OCI-LY1 (cell line): ENCODE measurements around the gene CCL11.

Source experiments
- H2AFZ ChIP-seq: fragments of 200-600 bp; sonication (generic), shearing (Covaris generic); 2 replicates; pipeline ENCODE4 v1.6.0; 2014; ENCODE audit warnings: antibody characterized with exemption, mild to moderate bottlenecking, low read length
- H3F3A ChIP-seq: fragments of 200-600 bp; sonication (generic), shearing (Covaris generic); 2 replicates; pipeline ENCODE4 v1.6.0; 2014; ENCODE audit warnings: mild to moderate bottlenecking, antibody characterized with exemption, low read length, moderate library complexity; ENCODE audit not compliant: insufficient read depth
- H3K27ac ChIP-seq: fragments of 200-600 bp; sonication (generic); 2 replicates; pipeline ENCODE4 v1.5.1; 2014; ENCODE audit warnings: low read length, mixed run types, mild to moderate bottlenecking, low read depth; ENCODE audit not compliant: poor library complexity, severe bottlenecking
- H3K27me3 ChIP-seq: fragments of 200-600 bp; sonication (generic); 2 replicates; pipeline ENCODE4 v1.6.0; 2014; ENCODE audit warnings: antibody characterized with exemption, mild to moderate bottlenecking, low read length, moderate library complexity; ENCODE audit not compliant: insufficient read depth
- H3K36me3 ChIP-seq: fragments of 200-600 bp; sonication (generic); 2 replicates; pipeline ENCODE4 v1.6.1; 2014; ENCODE audit warnings: mild to moderate bottlenecking, antibody characterized with exemption, low read length, moderate library complexity, mixed read lengths; ENCODE audit not compliant: insufficient read depth
- H3K4me1 ChIP-seq: fragments of 200-600 bp; sonication (generic); 2 replicates; pipeline ENCODE4 v1.5.1; 2014; ENCODE audit warnings: mild to moderate bottlenecking, low read length, moderate library complexity; ENCODE audit not compliant: insufficient read depth, severe bottlenecking
- H3K4me2 ChIP-seq: fragments of 200-600 bp; sonication (generic), shearing (Covaris generic); 2 replicates; pipeline ENCODE4 v1.6.1; 2014; ENCODE audit warnings: low read length
- H3K4me3 ChIP-seq: fragments of 200-600 bp; sonication (generic); 2 replicates; pipeline ENCODE4 v1.5.1; 2014; ENCODE audit warnings: low read length, low read depth, mild to moderate bottlenecking, mixed read lengths; ENCODE audit not compliant: poor library complexity, severe bottlenecking
- H3K79me2 ChIP-seq: fragments of 200-600 bp; shearing (Covaris generic); 2 replicates; pipeline ENCODE4 v1.6.1; 2016; ENCODE audit warnings: mixed run types, low read length, mixed read lengths; ENCODE audit not compliant: insufficient read depth
- H3K9ac ChIP-seq: fragments of 200-600 bp; sonication (generic), shearing (Covaris generic); 2 replicates; pipeline ENCODE4 v1.6.1; 2014; ENCODE audit warnings: mild to moderate bottlenecking, low read length, mixed read lengths
- H3K9me2 ChIP-seq: fragments of 200-600 bp; sonication (generic), shearing (Covaris generic); 2 replicates; pipeline ENCODE4 v1.6.1; 2014; ENCODE audit warnings: low read depth, mild to moderate bottlenecking, low read length, mixed read lengths
- H3K9me3 ChIP-seq: fragments of 200-600 bp; shearing (Covaris generic); 2 replicates; pipeline ENCODE4 v1.6.1; 2014; ENCODE audit warnings: low read length, mixed read lengths
- H4K20me1 ChIP-seq: fragments of 200-600 bp; sonication (generic), shearing (Covaris generic); 2 replicates; pipeline ENCODE4 v1.6.0; 2016; ENCODE audit warnings: mild to moderate bottlenecking, low read length; ENCODE audit not compliant: insufficient read depth
- CTCF ChIP-seq: fragments of 200-600 bp; sonication (generic), shearing (Covaris generic); IDR thresholded peaks from 2 replicates; pipeline ENCODE4 v1.5.1; 2017; ENCODE audit warnings: mild to moderate bottlenecking, antibody characterized with exemption, low read length, moderate library complexity, mixed read lengths
- EZH2 ChIP-seq: fragments of 200-600 bp; sonication (generic), shearing (Covaris generic); IDR thresholded peaks from 2 replicates; pipeline ENCODE4 v1.8.0; 2017; ENCODE audit warnings: borderline replicate concordance, mixed run types, mild to moderate bottlenecking, antibody characterized with exemption, low read length, moderate library complexity, mixed read lengths

CCL11 gene

GRCh38 chr17:34305061-34305460 lies 19.5 kb downstream of the CCL11 start:
- no peak overlapping the region for H3K27ac ChIP-seq
- no peak overlapping the region for H3K4me3 ChIP-seq
- H3K9ac ChIP-seq, result no peak overlapping the region
- H4K20me1 ChIP-seq, result no peaks in the 10 kb centered on the region
- no peaks in the 10 kb centered on the region for H3K27me3 ChIP-seq
- H3K4me2 ChIP-seq, result no peak overlapping the region
- H2AFZ ChIP-seq, result no peak overlapping the region
- no peaks in the 10 kb centered on the region for H3K9me3 ChIP-seq
- TF ChIP-seq EZH2 (no peak), CTCF (no peak)
- H3K79me2 ChIP-seq, result no peaks in the 10 kb centered on the region
- H3K9me2 ChIP-seq, result no peaks in the 10 kb centered on the region
- H3K36me3 ChIP-seq, result no peaks in the 10 kb centered on the region
- no peaks in the 10 kb centered on the region for H3K4me1 ChIP-seq
- H3F3A ChIP-seq, result no peaks in the 10 kb centered on the region

DNA sequence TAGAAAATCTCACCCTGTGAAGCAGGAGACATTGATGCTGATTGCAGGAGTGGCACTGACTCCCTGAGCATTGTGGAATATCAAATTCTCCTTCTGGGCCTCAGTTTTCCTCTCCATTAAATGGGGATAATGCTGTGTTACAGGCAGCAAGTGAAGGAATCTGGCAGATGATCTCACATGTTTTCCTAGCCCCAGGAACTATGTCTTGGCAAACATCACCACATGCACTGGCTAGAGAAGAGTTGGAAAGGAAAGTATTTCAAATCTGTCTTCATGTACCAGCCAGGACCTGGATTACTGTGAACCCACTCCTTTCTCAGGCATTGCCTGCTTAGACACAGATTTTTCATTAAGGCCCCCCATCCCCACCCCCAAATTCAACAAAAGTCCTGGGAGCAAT lies 20.1 kb downstream of the CCL11 start:
- Histone ChIP-seq H4K20me1 (no peaks in the 10 kb centered on the region), H3K27me3 (no peaks in the 10 kb centered on the region)

DNA sequence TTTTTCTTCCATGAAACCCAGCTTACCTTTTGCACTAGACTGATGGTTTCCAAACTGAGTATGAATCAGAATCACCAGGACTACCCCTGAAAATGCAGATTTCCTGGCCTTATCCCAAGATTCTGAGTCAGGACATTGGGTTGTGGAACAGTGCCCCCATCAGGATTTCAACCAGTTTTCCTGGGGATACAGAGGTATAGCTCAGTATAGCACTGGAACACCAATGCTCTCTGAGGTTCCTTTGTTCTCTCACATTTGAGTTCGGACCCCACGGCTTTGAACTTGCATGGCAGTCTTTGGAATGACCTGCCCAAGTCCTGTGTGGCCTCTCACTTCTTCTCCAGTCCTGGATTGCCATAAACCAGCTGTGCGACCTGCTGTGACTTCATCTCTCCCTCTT lies 20.9 kb downstream of the CCL11 start:
- Histone ChIP-seq H2AFZ (no peak overlapping the region), H3K4me2 (no peak overlapping the region), H3K4me3 (no peak overlapping the region), H3K9ac (no peak overlapping the region), H3K9me3 (no peaks in the 10 kb centered on the region), H3K9me2 (no peaks in the 10 kb centered on the region), H3F3A (no peaks in the 10 kb centered on the region), H3K27ac (no peak overlapping the region), H3K4me1 (no peaks in the 10 kb centered on the region), H3K27me3 (no peaks in the 10 kb centered on the region), H3K79me2 (no peaks in the 10 kb centered on the region), H3K36me3 (no peaks in the 10 kb centered on the region), H4K20me1 (no peaks in the 10 kb centered on the region)
- no peak for TF ChIP-seq EZH2
- TF ChIP-seq CTCF, result no peak

More for the DNA sequence above, 20.1 kb downstream of the CCL11 start:
- H3K9me2 ChIP-seq, result no peaks in the 10 kb centered on the region
- no peaks in the 10 kb centered on the region for H3K4me1 ChIP-seq
- no peak overlapping the region for H3K9ac ChIP-seq
- no peak overlapping the region for H3K4me3 ChIP-seq
- no peaks in the 10 kb centered on the region for H3F3A ChIP-seq
- H3K36me3 ChIP-seq, result no peaks in the 10 kb centered on the region
- H2AFZ ChIP-seq, result no peak overlapping the region
- no peak overlapping the region for H3K27ac ChIP-seq
- H3K9me3 ChIP-seq, result no peaks in the 10 kb centered on the region
- H3K4me2 ChIP-seq, result no peak overlapping the region
- no peak for TF ChIP-seq CTCF
- no peak for TF ChIP-seq EZH2
- H3K79me2 ChIP-seq, result no peaks in the 10 kb centered on the region
